IMR-90 (cell line): ENCODE data around the gene SLC9A6. TPM values are rescaled to one million over a fixed set of nuclear protein-coding genes. Genes with fewer than 3 reads are reported as not detected.
A peak's percentile ranks its signal among the peaks of the same experiment; 100 is the strongest.

Experiments used
- ATAC-seq: fragments of 200-7000 bp; cut with Tn5 transposase; 2 replicates; pipeline ENCODE4 v1.9.1; 2020; ENCODE audit warnings: low read depth, mild to moderate bottlenecking, moderate library complexity
- BruUV-seq: library from RNA; stranded (reverse); fragments of 400-500 nt; replicated peaks from 2 replicates; lab custom pipeline; 2021; lab: Mats Ljungman, UMichigan
- CTCF ChIA-PET: fragments of 300-600 bp; formaldehyde crosslinking; extraction: SDS; loops from one replicate; lab custom pipeline; 2021; ENCODE audit warnings: antibody characterized with exemption; lab: Yijun Ruan, JAX
- POLR2A ChIA-PET: fragments of 300-600 bp; sonication (Branson Sonifier 250); formaldehyde crosslinking; loops from one replicate; lab custom pipeline; 2022; ENCODE audit warnings: antibody characterized with exemption; ENCODE audit not compliant: unreplicated experiment; lab: Charles Lee
- DNase-seq: peaks from one replicate; pipeline ENCODE4 v3.0.0; 2013
- H2AFZ ChIP-seq: replicated peaks from 2 replicates; pipeline ENCODE3; 2013; ENCODE audit warnings: low read length, mild to moderate bottlenecking; ENCODE audit not compliant: poor library complexity
- H2AK5ac ChIP-seq: 2 replicates; pipeline ENCODE4 v1.6.1; 2013; ENCODE audit warnings: low read depth, low read length, inconsistent platforms
- H2AK9ac ChIP-seq: replicated peaks from 2 replicates; pipeline ENCODE3; 2013; ENCODE audit warnings: mild to moderate bottlenecking, low read depth, low read length, moderate library complexity; ENCODE audit not compliant: poor library complexity
- H2BK120ac ChIP-seq: 2 replicates; pipeline ENCODE4 v1.6.1; 2013; ENCODE audit warnings: low read depth, low read length, inconsistent platforms
- H2BK15ac ChIP-seq: 3 replicates; pipeline ENCODE4 v1.6.1; 2013; ENCODE audit warnings: low read depth, low read length, inconsistent platforms
- H2BK20ac ChIP-seq: 2 replicates; pipeline ENCODE4 v1.6.1; 2013; ENCODE audit warnings: low read depth, mild to moderate bottlenecking, inconsistent platforms, low read length, moderate library complexity
- H2BK5ac ChIP-seq: 2 replicates; pipeline ENCODE4 v1.6.1; 2013; ENCODE audit warnings: mild to moderate bottlenecking, low read depth, low read length, inconsistent platforms; ENCODE audit not compliant: poor library complexity, severe bottlenecking
- H3K14ac ChIP-seq: replicated peaks from 2 replicates; pipeline ENCODE4 v1.6.1; 2013; ENCODE audit warnings: low read depth, low read length, inconsistent platforms
- H3K18ac ChIP-seq: 2 replicates; pipeline ENCODE4 v1.6.1; 2013; ENCODE audit warnings: low read depth, low read length, control low read depth
- H3K23ac ChIP-seq: 2 replicates; pipeline ENCODE4 v1.6.1; 2013; ENCODE audit warnings: low read depth, low read length, inconsistent platforms
- H3K27ac ChIP-seq: 2 replicates; pipeline ENCODE4 v1.5.1; 2013; ENCODE audit warnings: mild to moderate bottlenecking, control low read depth, low read length; ENCODE audit not compliant: insufficient read depth
- H3K27me3 ChIP-seq: 2 replicates; pipeline ENCODE4 v1.6.1; 2013; ENCODE audit warnings: low read length; ENCODE audit not compliant: control insufficient read depth, insufficient read depth
- H3K36me3 ChIP-seq: 2 replicates; pipeline ENCODE4 v1.6.1; 2013; ENCODE audit warnings: low read length, mixed read lengths; ENCODE audit not compliant: control insufficient read depth, insufficient read depth
- H3K4ac ChIP-seq: 2 replicates; pipeline ENCODE4 v1.6.1; 2013; ENCODE audit warnings: low read depth, low read length, inconsistent platforms
- H3K4me1 ChIP-seq: 2 replicates; pipeline ENCODE4 v1.6.1; 2013; ENCODE audit warnings: low read length, mixed read lengths; ENCODE audit not compliant: control insufficient read depth, insufficient read depth
- H3K4me2 ChIP-seq: 2 replicates; pipeline ENCODE4 v1.6.1; 2013; ENCODE audit warnings: low read depth, mild to moderate bottlenecking, control low read depth, low read length, moderate library complexity
- H3K4me3 ChIP-seq: 2 replicates; pipeline ENCODE4 v1.5.1; 2013; ENCODE audit warnings: low read depth, mild to moderate bottlenecking, control low read depth, low read length, moderate library complexity; ENCODE audit not compliant: insufficient read depth
- H3K56ac ChIP-seq: 2 replicates; pipeline ENCODE4 v1.6.1; 2013; ENCODE audit warnings: low read length, inconsistent platforms; ENCODE audit not compliant: insufficient read depth; ENCODE audit errors: extremely low read depth
- H3K79me1 ChIP-seq, 2 experiments: 2 replicates each; pipeline ENCODE4 v1.6.1; 2013; ENCODE audit warnings: low read length in 2 of 2, inconsistent platforms in 1 of 2, low read depth in 1 of 2
- H3K9ac ChIP-seq: 2 replicates; pipeline ENCODE4 v1.6.1; 2013; ENCODE audit warnings: low read depth, low read length, control low read depth
- H3K9me1 ChIP-seq: 2 replicates; pipeline ENCODE4 v1.6.1; 2013; ENCODE audit warnings: low read length, inconsistent platforms; ENCODE audit not compliant: insufficient read depth
- H3K9me3 ChIP-seq: 2 replicates; pipeline ENCODE4 v1.6.1; 2013; ENCODE audit warnings: low read length; ENCODE audit not compliant: control insufficient read depth, insufficient read depth
- H4K20me1 ChIP-seq: 2 replicates; pipeline ENCODE4 v1.6.1; 2013; ENCODE audit warnings: low read length, inconsistent platforms; ENCODE audit not compliant: insufficient read depth
- H4K5ac ChIP-seq: 2 replicates; pipeline ENCODE4 v1.6.1; 2013; ENCODE audit warnings: mild to moderate bottlenecking, low read depth, low read length, control low read depth
- H4K8ac ChIP-seq, 2 experiments: 2 replicates each; pipeline ENCODE4 v1.6.1; 2013; ENCODE audit warnings: low read depth in 2 of 2, low read length in 2 of 2, control low read depth in 1 of 2, inconsistent platforms in 1 of 2
- H4K91ac ChIP-seq: 2 replicates; pipeline ENCODE4 v1.6.1; 2013; ENCODE audit warnings: low read depth, low read length, inconsistent platforms; ENCODE audit not compliant: insufficient read depth
- BHLHE40 ChIP-seq: fragments of 150-350 bp; IDR thresholded peaks from 2 replicates; pipeline ENCODE4 v1.6.1; 2016; ENCODE audit warnings: mild to moderate bottlenecking, low read depth, low read length
- CEBPB ChIP-seq: IDR thresholded peaks from 2 replicates; pipeline ENCODE4 v1.6.1; 2012; ENCODE audit warnings: low read depth, low read length, improper control_type of control experiment
- CHD1 ChIP-seq: IDR thresholded peaks from 2 replicates; pipeline ENCODE4 v1.6.1; 2012; ENCODE audit warnings: low read depth, low read length, improper control_type of control experiment
- FOS ChIP-seq: fragments of 150-350 bp; IDR thresholded peaks from 2 replicates; pipeline ENCODE4 v1.6.1; 2016; ENCODE audit warnings: low read depth, low read length
- MAFK ChIP-seq: IDR thresholded peaks from 2 replicates; pipeline ENCODE4 v1.6.1; 2012; ENCODE audit warnings: low read depth, low read length, improper control_type of control experiment
- MAZ ChIP-seq: IDR thresholded peaks from 2 replicates; pipeline ENCODE4 v1.6.1; 2012; ENCODE audit warnings: low read depth, mild to moderate bottlenecking, low read length, improper control_type of control experiment, moderate library complexity, borderline replicate concordance
- MXI1 ChIP-seq: IDR thresholded peaks from 2 replicates; pipeline ENCODE4 v1.6.1; 2012; ENCODE audit warnings: low read depth, mild to moderate bottlenecking, low read length, moderate library complexity, borderline replicate concordance
- NFE2L2 ChIP-seq: fragments of 150-350 bp; IDR thresholded peaks from 2 replicates; pipeline ENCODE4 v1.6.1; 2016; ENCODE audit warnings: low read depth, mild to moderate bottlenecking, low read length
- POLR2A ChIP-seq: IDR thresholded peaks from 2 replicates; pipeline ENCODE4 v1.6.1; 2012; ENCODE audit warnings: mild to moderate bottlenecking, low read depth, low read length
- RAD21 ChIP-seq: IDR thresholded peaks from 2 replicates; pipeline ENCODE4 v1.6.1; 2012; ENCODE audit warnings: low read length, improper control_type of control experiment
- RCOR1 ChIP-seq: IDR thresholded peaks from 2 replicates; pipeline ENCODE4 v1.6.1; 2012; ENCODE audit warnings: mild to moderate bottlenecking, low read length, improper control_type of control experiment; ENCODE audit not compliant: insufficient replicate concordance
- RFX5 ChIP-seq: IDR thresholded peaks from 2 replicates; pipeline ENCODE4 v1.8.0; 2012; ENCODE audit warnings: low read depth, mild to moderate bottlenecking, low read length, moderate library complexity
- SMC3 ChIP-seq: fragments of 150-350 bp; IDR thresholded peaks from 2 replicates; pipeline ENCODE4 v1.6.1; 2016; ENCODE audit warnings: low read depth, mild to moderate bottlenecking, antibody characterized with exemption, low read length, moderate library complexity
- USF2 ChIP-seq: fragments of 150-350 bp; IDR thresholded peaks from 2 replicates; pipeline ENCODE4 v1.6.1; 2017; ENCODE audit warnings: mild to moderate bottlenecking, antibody characterized with exemption, low read length, low read depth
- WGBS, 2 experiments: methylation state at CpG; one replicate each; pipeline versions ENCODE4 v1.1.5 to v1.1.7; 2013; ENCODE audit warnings: missing lambda C conversion rate in 2 of 2; ENCODE audit not compliant: insufficient read length in 1 of 2; ENCODE audit errors: extremely low coverage in 2 of 2; 5-methylcytosine and 5-hydroxymethylcytosine counted together
- dilution Hi-C: fragments of 300-500 bp; cut with HindIII; formaldehyde crosslinking; loops from one replicate; pipeline ENCODE4 v1.14.3; 2018; ENCODE audit warnings: low sequenced_read_pairs; ENCODE audit not compliant: unreplicated experiment
- in situ Hi-C: fragments of 300-500 bp; cut with MboI; formaldehyde crosslinking; loops from 3 replicates; pipeline ENCODE4 v1.14.3; 2019; ENCODE audit warnings: low sequenced_read_pairs, inconsistent platforms, mixed read lengths
- intact Hi-C: fragments of 100-400 bp; cut with micrococcal nuclease; formaldehyde crosslinking; loops from 2 replicates; pipeline ENCODE4 v1.10.0; 2022
- polyA plus RNA-seq, 3 experiments: library from polyadenylated mRNA; depleted of rRNA; stranded (reverse); fragments of >200 nt; gene quantifications; 2 replicates each; pipeline ENCODE4 v1.2.3, GENCODE V29; 2012; ENCODE audit warnings: low replicate concordance in 1 of 3
- total RNA-seq: library from RNA; depleted of rRNA; stranded (reverse); fragments of >200 nt; gene quantifications from 2 replicates; pipeline ENCODE4 v1.2.3, GENCODE V29; 2012
- TF ChIP-seq, protein P1 (sequence below): fragments of 150-350 bp; IDR thresholded peaks from 2 replicates; pipeline ENCODE4 v1.6.1; 2016; ENCODE audit warnings: low read depth, mild to moderate bottlenecking, low read length, moderate library complexity, borderline replicate concordance
- TF ChIP-seq, protein P2 (sequence below): conservative IDR thresholded peaks from 2 replicates; pipeline ENCODE4 v1.5.1; 2012; ENCODE audit warnings: mild to moderate bottlenecking, low read depth, low read length, improper control_type of control experiment

The SLC9A6 gene
- total and polyA plus RNA-seq, 2 of the 4 experiments (the other 2 are of a cell fraction), result 6.9 to 19.0 TPM

GRCh38 chrX:136031626-136032025, 46.4 kb downstream of the SLC9A6 start:
- Histone ChIP-seq H2BK20ac (no peak overlapping the region), H3K23ac (no peak overlapping the region), H3K79me1 (no peaks in the 10 kb centered on the region), H3K27me3 (no peaks in the 10 kb centered on the region), H3K4me1 (peaks cover 9% of the 10 kb centered on the region), H3K4me2 (no peak overlapping the region), H3K9me3 (no peaks in the 10 kb centered on the region), H4K91ac (no peak overlapping the region), H3K4me3 (no peak overlapping the region), H3K18ac (no peak overlapping the region), H3K9ac (no peak overlapping the region), H3K4ac (no peak overlapping the region), H4K8ac (no peak overlapping the region), H4K20me1 (no peaks in the 10 kb centered on the region; the same call in 1 of the 2 replicates), H3K56ac (no peak overlapping the region), H3K27ac (no peak overlapping the region), H3K14ac (no peak overlapping the region), H4K5ac (no peak overlapping the region), H2AFZ (no peak overlapping the region), H2AK9ac (no peak overlapping the region), H2AK5ac (0 out of 2 replicates have a peak overlapping the region, but pooled peaks have one; percentile 14), H2BK5ac (no peak overlapping the region), H2BK15ac (no peak overlapping the region), H3K36me3 (no peaks in the 10 kb centered on the region), H3K9me1 (0 out of 2 replicates have a peak, but pooled peaks cover 3% of the 10 kb centered on the region), H2BK120ac (no peak overlapping the region)
- in situ Hi-C loops (loop anchor here (5.0 kb wide), 2 partner anchors 131 to 176 kb away; no protein-coding TSS in a partner anchor), intact Hi-C loops (no loop called here), dilution Hi-C loops (no loop called here)
- ChIA-PET CTCF (interaction anchor here (1.6 kb wide), 1 partner anchor 178 kb away, joined by 4 read pairs; no protein-coding TSS in a partner anchor), POLR2A (no interaction called here)
- no peak for ATAC-seq
- TF ChIP-seq CEBPB (no peak), SMC3 (no peak), NFE2L2 (no peak), FOS (no peak), CHD1 (no peak), RAD21 (no peak), RCOR1 (no peak), MXI1 (no peak), MAFK (no peak), USF2 (no peak), MAZ (no peak), BHLHE40 (no peak), RFX5 (no peak), POLR2A (no peak)
- TF ChIP-seq, protein P1, sequence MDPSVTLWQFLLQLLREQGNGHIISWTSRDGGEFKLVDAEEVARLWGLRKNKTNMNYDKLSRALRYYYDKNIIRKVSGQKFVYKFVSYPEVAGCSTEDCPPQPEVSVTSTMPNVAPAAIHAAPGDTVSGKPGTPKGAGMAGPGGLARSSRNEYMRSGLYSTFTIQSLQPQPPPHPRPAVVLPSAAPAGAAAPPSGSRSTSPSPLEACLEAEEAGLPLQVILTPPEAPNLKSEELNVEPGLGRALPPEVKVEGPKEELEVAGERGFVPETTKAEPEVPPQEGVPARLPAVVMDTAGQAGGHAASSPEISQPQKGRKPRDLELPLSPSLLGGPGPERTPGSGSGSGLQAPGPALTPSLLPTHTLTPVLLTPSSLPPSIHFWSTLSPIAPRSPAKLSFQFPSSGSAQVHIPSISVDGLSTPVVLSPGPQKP, result no peak
- TF ChIP-seq, protein P2, sequence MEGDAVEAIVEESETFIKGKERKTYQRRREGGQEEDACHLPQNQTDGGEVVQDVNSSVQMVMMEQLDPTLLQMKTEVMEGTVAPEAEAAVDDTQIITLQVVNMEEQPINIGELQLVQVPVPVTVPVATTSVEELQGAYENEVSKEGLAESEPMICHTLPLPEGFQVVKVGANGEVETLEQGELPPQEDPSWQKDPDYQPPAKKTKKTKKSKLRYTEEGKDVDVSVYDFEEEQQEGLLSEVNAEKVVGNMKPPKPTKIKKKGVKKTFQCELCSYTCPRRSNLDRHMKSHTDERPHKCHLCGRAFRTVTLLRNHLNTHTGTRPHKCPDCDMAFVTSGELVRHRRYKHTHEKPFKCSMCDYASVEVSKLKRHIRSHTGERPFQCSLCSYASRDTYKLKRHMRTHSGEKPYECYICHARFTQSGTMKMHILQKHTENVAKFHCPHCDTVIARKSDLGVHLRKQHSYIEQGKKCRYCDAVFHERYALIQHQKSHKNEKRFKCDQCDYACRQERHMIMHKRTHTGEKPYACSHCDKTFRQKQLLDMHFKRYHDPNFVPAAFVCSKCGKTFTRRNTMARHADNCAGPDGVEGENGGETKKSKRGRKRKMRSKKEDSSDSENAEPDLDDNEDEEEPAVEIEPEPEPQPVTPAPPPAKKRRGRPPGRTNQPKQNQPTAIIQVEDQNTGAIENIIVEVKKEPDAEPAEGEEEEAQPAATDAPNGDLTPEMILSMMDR, result no peak
- BruUV-seq, result no TSS peak
- no peak for DNase-seq
- WGBS, 2 experiments, result no CpG with 5 or more reads among the region's 5 CpGs
